ENCODE measurements around the gene PPP2R2C. TPM values are rescaled to one million over a fixed set of nuclear protein-coding genes. Genes with fewer than 3 reads are reported as not detected.

PPP2R2C gene
- total RNA-seq, 6 experiments from 2014 or later, result 0.14 to 0.25 (median 0.23) TPM; not detected in 2

- no peak for TF ChIP-seq CTCF (IDR thresholded peaks at IDR 0.05)
- Mint-ChIP-seq H3K27me3 (ENCODE audit: insufficient read depth) (peaks cover 47% of the 10 kb centered on the region), H3K4me3 (no peak overlapping the region), H3K27ac (no peak overlapping the region), H3K9me3 (no peaks in the 10 kb centered on the region), H3K4me1 (ENCODE audit: low read depth) (no peaks in the 10 kb centered on the region), H3K36me3 (ENCODE audit: low read depth) (no peaks in the 10 kb centered on the region)
- DNase-seq, result no peak
Measured at GRCh38 chr4:6380746-6381410, 91.5 kb downstream of the PPP2R2C start.

DNA sequence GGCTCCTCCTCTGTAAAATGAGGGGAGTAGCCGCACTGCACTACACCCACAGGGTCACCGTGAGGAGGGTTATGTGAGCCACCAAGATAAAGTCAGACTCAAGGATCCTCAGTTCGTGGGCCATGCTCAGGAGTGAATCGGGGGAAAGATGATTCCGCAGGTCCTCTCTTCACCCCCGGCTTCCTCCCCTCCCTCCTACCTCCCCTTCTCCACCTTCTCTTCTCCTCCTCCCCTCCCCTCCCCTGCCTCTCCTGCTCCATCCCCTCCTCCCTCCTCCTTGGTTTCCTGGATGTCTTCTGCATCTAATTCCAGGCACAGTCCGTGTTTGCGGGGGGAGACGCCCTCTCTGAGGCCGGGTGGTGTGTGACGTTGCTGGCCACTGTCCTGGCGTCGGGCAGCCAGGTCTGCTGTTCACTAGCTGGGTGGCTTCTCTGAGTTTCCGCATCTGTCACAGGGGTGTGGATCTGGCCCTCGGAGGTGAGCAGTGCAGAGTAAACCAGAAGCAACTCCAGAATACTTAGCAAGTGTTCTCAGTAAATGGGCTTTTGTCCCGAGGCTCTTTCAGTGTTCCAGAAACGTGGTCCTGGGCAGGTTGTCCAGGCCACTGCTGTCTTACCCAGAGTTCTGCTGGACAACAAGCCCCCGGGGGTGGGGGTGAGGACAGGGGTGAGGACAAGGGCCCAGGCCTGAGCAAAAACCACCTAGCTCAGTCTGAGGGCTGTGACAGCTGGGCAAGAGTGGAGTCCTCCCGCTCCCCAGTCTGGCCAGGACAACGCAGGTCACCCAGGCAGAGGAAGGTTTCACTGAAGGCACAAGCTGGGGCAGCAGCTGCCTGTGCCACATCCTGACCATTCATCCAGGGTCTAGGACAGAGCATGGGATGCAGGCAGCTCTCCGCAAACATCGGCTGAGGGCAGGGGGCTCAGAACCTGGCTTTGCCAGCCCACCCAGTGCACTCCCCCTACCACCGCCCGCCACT is 92.4 kb downstream of the PPP2R2C start:
- DNase-seq, result no peak
- Mint-ChIP-seq H3K9me3 (no peaks in the 10 kb centered on the region), H3K27ac (no peak overlapping the region), H3K4me1 (ENCODE audit: low read depth) (no peaks in the 10 kb centered on the region), H3K27me3 (ENCODE audit: insufficient read depth) (peaks cover 55% of the 10 kb centered on the region), H3K36me3 (ENCODE audit: low read depth) (no peaks in the 10 kb centered on the region), H3K4me3 (no peak overlapping the region)
- no peak for TF ChIP-seq CTCF (IDR thresholded peaks at IDR 0.05)

GRCh38 chr4:6378493-6379445 is 93.6 kb downstream of the PPP2R2C start:
- H3K4me1 Mint-ChIP-seq (ENCODE audit: low read depth), result no peaks in the 10 kb centered on the region
- no peak for TF ChIP-seq CTCF (IDR thresholded peaks at IDR 0.05)
- no peaks in the 10 kb centered on the region for H3K36me3 Mint-ChIP-seq (ENCODE audit: low read depth)
- no peak overlapping the region for H3K27ac Mint-ChIP-seq
- DNase-seq, result no peak
- no peaks in the 10 kb centered on the region for H3K9me3 Mint-ChIP-seq
- no peak overlapping the region for H3K4me3 Mint-ChIP-seq
- H3K27me3 Mint-ChIP-seq (ENCODE audit: insufficient read depth), result peaks cover 53% of the 10 kb centered on the region

- no peak overlapping the region for H3K27ac Mint-ChIP-seq
- no peak for DNase-seq
- no peaks in the 10 kb centered on the region for H3K4me1 Mint-ChIP-seq (ENCODE audit: low read depth)
- no peak for TF ChIP-seq CTCF (IDR thresholded peaks at IDR 0.05)
- no peaks in the 10 kb centered on the region for H3K9me3 Mint-ChIP-seq
- no peaks in the 10 kb centered on the region for H3K36me3 Mint-ChIP-seq (ENCODE audit: low read depth)
- peaks cover 46% of the 10 kb centered on the region for H3K27me3 Mint-ChIP-seq (ENCODE audit: insufficient read depth)
- no peak overlapping the region for H3K4me3 Mint-ChIP-seq
Measured at GRCh38 chr4:6377626-6378492, 94.6 kb downstream of the PPP2R2C start.

All from HFFc6 (cell line).